ENCODE data around the gene MINDY1. TPM values are rescaled to one million over a fixed set of nuclear protein-coding genes. Genes with fewer than 3 reads are reported as not detected.
A peak's percentile ranks its signal among the peaks of the same experiment; 100 is the strongest.

Gene MINDY1
- total RNA-seq, 1 donor from 2014 or later = 30.9 TPM

DNA sequence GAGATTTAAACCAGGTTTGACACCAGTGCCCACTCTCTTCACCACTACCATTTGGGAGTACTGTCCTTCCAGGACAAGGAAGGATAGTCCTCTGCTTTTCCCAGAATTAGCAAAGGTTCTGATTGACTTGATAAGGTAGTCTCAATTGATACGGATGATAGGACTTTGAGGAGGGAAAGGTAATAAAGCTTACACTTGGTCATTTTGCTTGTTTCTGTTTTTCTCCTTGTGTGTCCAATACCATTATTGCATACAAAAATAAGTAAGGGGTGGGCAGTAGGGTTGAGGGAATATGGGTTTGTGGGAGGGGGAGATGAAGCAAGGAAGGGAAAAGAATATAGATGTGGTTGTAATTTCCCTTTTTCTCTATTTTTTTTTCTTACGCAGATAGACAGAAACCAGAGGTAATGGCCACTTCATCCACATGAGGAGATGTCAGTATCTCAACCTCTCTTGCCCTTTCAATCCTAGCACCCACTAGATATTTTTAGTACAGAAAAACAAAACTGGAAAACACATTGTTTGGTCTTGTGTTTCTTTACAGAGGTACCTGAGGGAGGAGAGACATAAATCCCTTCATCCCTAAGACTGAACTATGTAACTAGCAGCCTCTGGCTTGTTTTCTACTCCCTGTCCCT, 43.5 kb upstream of the MINDY1 start:
- H3K27me3 Mint-ChIP-seq (ENCODE audit: low read depth) = no peaks in the 10 kb centered on the region
- H3K9me3 Mint-ChIP-seq = no peaks in the 10 kb centered on the region
- DNase-seq (ENCODE audit: low spot score in 2 of 2, unreplicated experiment in 2 of 2) = no peak
- H3K27ac Mint-ChIP-seq = peak overlapping the region; percentile 69
- TF ChIP-seq CTCF (IDR thresholded peaks at IDR 0.05; ENCODE audit: unreplicated experiment) = no peak
- peaks cover 23% of the 10 kb centered on the region for H3K4me1 Mint-ChIP-seq
- no peak overlapping the region for H3K4me3 Mint-ChIP-seq
- peaks cover 10% of the 10 kb centered on the region for H3K36me3 Mint-ChIP-seq

- Mint-ChIP-seq H3K27ac (peak overlapping the region; percentile 34), H3K4me3 (peak overlapping the region; percentile 26), H3K27me3 (ENCODE audit: low read depth) (no peaks in the 10 kb centered on the region), H3K4me1 (peaks cover 23% of the 10 kb centered on the region), H3K36me3 (peaks cover 6% of the 10 kb centered on the region), H3K9me3 (no peaks in the 10 kb centered on the region)
- no peak for TF ChIP-seq CTCF (IDR thresholded peaks at IDR 0.05; ENCODE audit: unreplicated experiment)
- no peak for DNase-seq (ENCODE audit: low spot score in 2 of 2, unreplicated experiment in 2 of 2)
These were observed 42.8 kb upstream of the MINDY1 start for GRCh38 chr1:151049458-151049857.

GRCh38 chr1:151048645-151049032, 41.9 kb upstream of the MINDY1 start:
- Mint-ChIP-seq H3K9me3 (no peaks in the 10 kb centered on the region), H3K4me1 (peaks cover 23% of the 10 kb centered on the region), H3K4me3 (peak overlapping the region; percentile 98), H3K27me3 (ENCODE audit: low read depth) (no peaks in the 10 kb centered on the region), H3K27ac (peak overlapping the region; percentile 96), H3K36me3 (peaks cover 6% of the 10 kb centered on the region)
- no peak for DNase-seq (ENCODE audit: low spot score in 2 of 2, unreplicated experiment in 2 of 2)
- no peak for TF ChIP-seq CTCF (IDR thresholded peaks at IDR 0.05; ENCODE audit: unreplicated experiment)

- H3K36me3 Mint-ChIP-seq = peaks cover 5% of the 10 kb centered on the region
- TF ChIP-seq CTCF (IDR thresholded peaks at IDR 0.05; ENCODE audit: unreplicated experiment) = peak; percentile 62
- H3K27me3 Mint-ChIP-seq (ENCODE audit: low read depth) = no peaks in the 10 kb centered on the region
- peak overlapping the region; percentile 96 for H3K27ac Mint-ChIP-seq
- no peaks in the 10 kb centered on the region for H3K9me3 Mint-ChIP-seq
- peak; percentile 45 to 72 for DNase-seq (ENCODE audit: low spot score in 2 of 2, unreplicated experiment in 2 of 2)
- peaks cover 23% of the 10 kb centered on the region for H3K4me1 Mint-ChIP-seq
- peak overlapping the region; percentile 98 for H3K4me3 Mint-ChIP-seq
These were observed 41.4 kb upstream of the MINDY1 start for GRCh38 chr1:151047925-151048644.

- Mint-ChIP-seq H3K4me3 (peak within 1 kb of the TSS; percentile 98), H3K4me1 (peaks cover 23% of the 10 kb centered on the region), H3K27ac (peak within 1 kb of the TSS; percentile 96), H3K36me3 (peaks cover 6% of the 10 kb centered on the region), H3K9me3 (no peaks in the 10 kb centered on the region), H3K27me3 (ENCODE audit: low read depth) (no peaks in the 10 kb centered on the region)
- DNase-seq (ENCODE audit: low spot score in 2 of 2, unreplicated experiment in 2 of 2) = peak; percentile 49 to 77
- no peak for TF ChIP-seq CTCF (IDR thresholded peaks at IDR 0.05; ENCODE audit: unreplicated experiment)
These were observed 40.9 kb upstream of the MINDY1 start, which contains the start of gene C1orf56 for GRCh38 chr1:151047591-151047924. Gene C1orf56, plus strand, starts transcription at chr1:151047751. Its CDS starts 97 bp downstream, at chr1:151047848.
